Measurements from ENCODE around the gene ITGA3. TPM values are rescaled to one million over a fixed set of nuclear protein-coding genes. Genes with fewer than 3 reads are reported as not detected.

Gene ITGA3
- total RNA-seq, 1 experiment from 2014 or later: 392 TPM

DNA sequence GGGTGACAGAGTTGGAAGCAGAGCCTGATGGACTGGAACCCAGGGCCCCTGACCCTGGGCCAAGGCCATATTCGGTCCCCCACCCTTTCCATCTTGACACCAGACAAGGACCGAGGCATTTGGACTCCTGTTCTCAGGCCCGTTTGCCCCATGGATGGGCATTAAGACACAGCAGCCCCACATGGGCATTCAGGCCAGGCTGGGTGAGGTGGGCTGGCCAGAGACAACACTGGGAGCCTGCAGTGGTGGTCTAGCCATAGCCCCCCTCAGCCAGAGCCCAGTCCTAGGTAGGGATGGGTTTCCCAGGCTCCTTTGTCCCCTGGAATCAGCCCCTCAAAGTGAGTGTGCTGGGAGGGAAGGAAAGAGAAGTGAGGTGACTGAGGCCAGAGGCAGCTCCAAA lies 40.8 kb downstream of the ITGA3 start:
- BruUV-seq (replicated peaks): no TSS peak
- peaks cover 0 to 7% of the 10 kb centered on the region in 2 experiments; a peak in 2 of 4 replicates for H3K36me3 ChIP-seq (ENCODE audit: control insufficient read depth in 1 of 2, insufficient read depth in 2 of 2, low read length in 2 of 2)
- no peak overlapping the region for H3K4me3 ChIP-seq (replicated peaks in 1 of 2; ENCODE audit: low read depth in 1 of 2, low read length in 2 of 2)
- 0 out of 2 replicates have a peak, but pooled peaks cover 6% of the 10 kb centered on the region for H3K79me2 ChIP-seq (ENCODE audit: insufficient read depth, low read length)
- ChIA-PET POLR2A (no interaction called here), RAD21 (ENCODE audit: low non-redundant PET in 1 of 2, low total read pairs in 2 of 2, uncharacterized antibody in 2 of 2, unreplicated experiment in 2 of 2) (no interaction called here), CTCF (no interaction called here)
- no peak for DNase-seq (ENCODE audit: low read depth, low spot score)
- no peaks in the 10 kb centered on the region for H3K27me3 ChIP-seq (ENCODE audit: insufficient read depth, low read length)
- TF ChIP-seq, protein P1, sequence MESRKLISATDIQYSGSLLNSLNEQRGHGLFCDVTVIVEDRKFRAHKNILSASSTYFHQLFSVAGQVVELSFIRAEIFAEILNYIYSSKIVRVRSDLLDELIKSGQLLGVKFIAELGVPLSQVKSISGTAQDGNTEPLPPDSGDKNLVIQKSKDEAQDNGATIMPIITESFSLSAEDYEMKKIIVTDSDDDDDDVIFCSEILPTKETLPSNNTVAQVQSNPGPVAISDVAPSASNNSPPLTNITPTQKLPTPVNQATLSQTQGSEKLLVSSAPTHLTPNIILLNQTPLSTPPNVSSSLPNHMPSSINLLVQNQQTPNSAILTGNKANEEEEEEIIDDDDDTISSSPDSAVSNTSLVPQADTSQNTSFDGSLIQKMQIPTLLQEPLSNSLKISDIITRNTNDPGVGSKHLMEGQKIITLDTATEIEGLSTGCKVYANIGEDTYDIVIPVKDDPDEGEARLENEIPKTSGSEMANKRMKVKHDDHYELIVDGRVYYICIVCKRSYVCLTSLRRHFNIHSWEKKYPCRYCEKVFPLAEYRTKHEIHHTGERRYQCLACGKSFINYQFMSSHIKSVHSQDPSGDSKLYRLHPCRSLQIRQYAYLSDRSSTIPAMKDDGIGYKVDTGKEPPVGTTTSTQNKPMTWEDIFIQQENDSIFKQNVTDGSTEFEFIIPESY (IDR thresholded peaks at IDR 0.05; ENCODE audit: extremely low read depth, insufficient replicate concordance, low read length): no peak
- TF ChIP-seq YY1 (IDR thresholded peaks at IDR 0.05; ENCODE audit: extremely low read depth, insufficient replicate concordance, low read depth, low read length): no peak
- no peak for TF ChIP-seq ZNF274 (IDR thresholded peaks at IDR 0.05; ENCODE audit: low read depth, low read length)
- no peak for TF ChIP-seq ELF1 (IDR thresholded peaks at IDR 0.05; ENCODE audit: borderline replicate concordance, low read depth)
- TF ChIP-seq POLR2A (IDR thresholded peaks at IDR 0.05; ENCODE audit: borderline replicate concordance, extremely low read depth, insufficient read depth, insufficient read length): no peak
- TF ChIP-seq JUND (IDR thresholded peaks at IDR 0.05): no peak
- no peak for TF ChIP-seq EZH2phosphoT487 (IDR thresholded peaks at IDR 0.05; ENCODE audit: borderline replicate concordance)
- TF ChIP-seq, protein P2, sequence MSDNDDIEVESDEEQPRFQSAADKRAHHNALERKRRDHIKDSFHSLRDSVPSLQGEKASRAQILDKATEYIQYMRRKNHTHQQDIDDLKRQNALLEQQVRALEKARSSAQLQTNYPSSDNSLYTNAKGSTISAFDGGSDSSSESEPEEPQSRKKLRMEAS (IDR thresholded peaks at IDR 0.05): no peak
- TF ChIP-seq ZFX (IDR thresholded peaks at IDR 0.05): no peak
- no peak for TF ChIP-seq RAD21 (IDR thresholded peaks at IDR 0.05; ENCODE audit: low read depth)
- no peak for TF ChIP-seq FOSL1 (IDR thresholded peaks at IDR 0.05; ENCODE audit: low read depth)
- no peak for TF ChIP-seq CBX3 (IDR thresholded peaks at IDR 0.05; ENCODE audit: low read depth)
- no peak for TF ChIP-seq POLR2AphosphoS5 (IDR thresholded peaks at IDR 0.05; ENCODE audit: low read depth, low read length)
- TF ChIP-seq EZH2 (IDR thresholded peaks at IDR 0.05): no peak
- TF ChIP-seq SP1 (IDR thresholded peaks at IDR 0.05; ENCODE audit: low read depth): no peak
- no peak for TF ChIP-seq TCF7L2 (IDR thresholded peaks at IDR 0.05; ENCODE audit: borderline replicate concordance, extremely low read depth, insufficient read depth, insufficient read length)
- no peaks in the 10 kb centered on the region for H3K9me2 ChIP-seq (ENCODE audit: insufficient read depth)
- no peak overlapping the region; the same call in 1 of the 2 replicates for H3K27ac ChIP-seq (ENCODE audit: low read depth, low read length)
- ATAC-seq: no peak
- H3K9ac ChIP-seq (ENCODE audit: low read length): no peak overlapping the region
- no peaks in the 10 kb centered on the region for H3K9me3 ChIP-seq (ENCODE audit: control insufficient read depth in 1 of 2, insufficient read depth in 1 of 2, low read depth in 1 of 2, low read length in 2 of 2)
- no peaks in the 10 kb centered on the region for H4K20me1 ChIP-seq (ENCODE audit: insufficient read depth)
- no peak overlapping the region for H2AFZ ChIP-seq (ENCODE audit: low read depth, low read length, poor library complexity, severe bottlenecking)
- intact Hi-C loops (cut with micrococcal nuclease): no loop called here
- peaks cover 32 to 55% of the 10 kb centered on the region in 2 experiments for H3K4me1 ChIP-seq (ENCODE audit: control insufficient read depth in 1 of 2, insufficient read depth in 2 of 2, low read length in 2 of 2)
- peak overlapping the region; percentile 91; the same call in 1 of the 2 replicates for H3K4me2 ChIP-seq (ENCODE audit: low read length)
